Measurements from ENCODE around the gene TMEM132A.

The TMEM132A gene

DNA sequence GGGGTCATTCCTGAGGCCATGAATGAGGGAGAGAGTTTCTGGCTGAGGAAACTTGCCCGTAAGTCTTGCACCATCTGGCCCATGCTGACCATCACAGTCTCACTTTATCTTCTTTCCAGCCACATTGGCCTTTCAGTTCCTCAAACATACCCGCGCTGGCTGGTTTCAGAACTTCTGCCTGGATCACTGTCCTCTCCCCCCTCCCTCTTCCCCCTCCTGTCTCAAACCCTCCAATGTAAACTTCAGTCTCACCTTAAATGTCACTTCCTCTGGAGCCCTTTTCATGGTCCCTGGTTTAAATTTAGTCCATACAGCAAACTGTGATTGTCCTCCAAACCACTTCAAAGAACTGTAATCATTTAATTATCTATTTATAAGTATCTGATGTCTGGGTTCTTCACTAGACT lies 14.0 kb upstream of the TMEM132A start:
- Mint-ChIP-seq H3K27ac (peak overlapping the region in 1 of 2 donors; percentile 28), H3K4me1 (ENCODE audit: low read depth in 2 of 2) (peaks cover 40 to 52% of the 10 kb centered on the region in 2 donors), H3K9me3 (no peaks in the 10 kb centered on the region), H3K36me3 (ENCODE audit: insufficient read depth) (peaks cover 20% of the 10 kb centered on the region), H3K4me3 (no peak overlapping the region), H3K27me3 (no peaks in the 10 kb centered on the region)
- ATAC-seq (replicated peaks) (no peak), DNase-seq (no peak)

DNA sequence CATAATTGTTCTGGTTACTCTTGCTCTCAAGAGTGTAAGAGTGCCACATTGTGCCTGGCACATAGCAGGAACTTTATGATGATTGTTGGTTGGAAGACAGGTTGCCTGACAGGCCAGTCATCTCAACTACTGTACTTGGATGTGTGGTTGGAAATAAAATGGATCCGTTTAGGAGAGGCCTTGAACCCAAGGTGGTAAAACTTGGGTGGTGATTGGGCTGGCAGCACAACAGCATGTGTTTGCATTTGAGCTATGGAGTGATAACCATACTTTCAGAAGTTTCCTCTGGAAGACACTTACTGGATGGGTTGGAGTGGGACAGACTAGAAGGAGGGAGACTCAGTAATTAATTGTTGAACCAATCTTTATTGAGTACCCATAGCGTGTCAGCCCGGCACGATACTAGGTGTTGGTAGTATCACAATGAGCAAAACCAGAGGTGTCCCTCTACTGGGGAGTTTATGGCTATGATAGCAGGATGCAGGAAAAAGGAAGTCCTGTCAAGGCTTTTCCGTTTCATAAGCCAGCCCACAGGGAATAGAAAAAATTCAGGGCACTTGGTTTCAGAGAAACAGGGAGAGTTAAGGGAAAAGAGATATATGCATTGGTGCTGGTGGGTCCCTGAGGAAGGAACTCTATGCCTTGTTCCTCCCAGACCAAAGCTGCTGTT lies 13.4 kb upstream of the TMEM132A start:
- Mint-ChIP-seq H3K27ac (peak overlapping the region; percentile 28 to 91), H3K27me3 (no peaks in the 10 kb centered on the region), H3K4me1 (ENCODE audit: low read depth in 2 of 2) (peaks cover 40 to 52% of the 10 kb centered on the region in 2 donors), H3K4me3 (no peak overlapping the region), H3K9me3 (no peaks in the 10 kb centered on the region), H3K36me3 (ENCODE audit: insufficient read depth) (peaks cover 23% of the 10 kb centered on the region)
- DNase-seq = no peak
- ATAC-seq (replicated peaks) = no peak

DNA sequence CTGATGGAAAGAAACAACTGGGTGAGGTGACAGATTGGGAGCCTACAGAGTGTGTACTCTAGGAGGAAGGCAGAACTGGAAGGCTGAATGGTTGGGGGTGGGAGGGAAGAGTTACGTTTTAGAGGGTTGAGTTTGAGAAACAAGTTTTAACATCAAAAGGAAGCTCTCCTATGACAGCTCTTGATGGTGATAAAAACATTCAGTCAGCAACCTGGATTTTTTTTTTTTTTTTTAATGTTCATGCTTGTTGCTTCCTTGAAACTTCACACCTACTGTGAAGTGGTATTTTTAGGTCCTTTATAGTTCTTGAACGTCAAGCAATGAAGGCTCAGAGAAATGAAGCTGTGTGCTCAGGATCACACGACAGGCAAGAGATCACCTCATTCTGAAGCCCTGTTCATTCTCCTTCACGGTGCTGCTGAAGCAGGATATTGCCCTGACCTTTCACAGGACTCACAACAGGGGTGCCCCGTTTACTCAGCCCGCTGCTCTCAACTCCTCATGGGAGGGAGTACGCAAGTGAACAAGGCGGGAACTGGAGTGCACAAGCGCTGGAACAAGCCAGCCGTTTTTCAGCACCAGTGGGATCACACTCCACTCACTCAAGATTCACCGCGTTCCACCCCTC lies 11.9 kb upstream of the TMEM132A start:
- ATAC-seq (replicated peaks) (peak; percentile 27), DNase-seq (peak in 1 of 3 experiments; percentile 39)
- Mint-ChIP-seq H3K9me3 (no peaks in the 10 kb centered on the region), H3K27ac (peak overlapping the region; percentile 84 to 91), H3K4me3 (peak overlapping the region; percentile 89 to 95), H3K36me3 (ENCODE audit: insufficient read depth) (peaks cover 19% of the 10 kb centered on the region), H3K27me3 (no peaks in the 10 kb centered on the region), H3K4me1 (ENCODE audit: low read depth in 2 of 2) (peaks cover 44 to 53% of the 10 kb centered on the region in 2 donors)

DNA sequence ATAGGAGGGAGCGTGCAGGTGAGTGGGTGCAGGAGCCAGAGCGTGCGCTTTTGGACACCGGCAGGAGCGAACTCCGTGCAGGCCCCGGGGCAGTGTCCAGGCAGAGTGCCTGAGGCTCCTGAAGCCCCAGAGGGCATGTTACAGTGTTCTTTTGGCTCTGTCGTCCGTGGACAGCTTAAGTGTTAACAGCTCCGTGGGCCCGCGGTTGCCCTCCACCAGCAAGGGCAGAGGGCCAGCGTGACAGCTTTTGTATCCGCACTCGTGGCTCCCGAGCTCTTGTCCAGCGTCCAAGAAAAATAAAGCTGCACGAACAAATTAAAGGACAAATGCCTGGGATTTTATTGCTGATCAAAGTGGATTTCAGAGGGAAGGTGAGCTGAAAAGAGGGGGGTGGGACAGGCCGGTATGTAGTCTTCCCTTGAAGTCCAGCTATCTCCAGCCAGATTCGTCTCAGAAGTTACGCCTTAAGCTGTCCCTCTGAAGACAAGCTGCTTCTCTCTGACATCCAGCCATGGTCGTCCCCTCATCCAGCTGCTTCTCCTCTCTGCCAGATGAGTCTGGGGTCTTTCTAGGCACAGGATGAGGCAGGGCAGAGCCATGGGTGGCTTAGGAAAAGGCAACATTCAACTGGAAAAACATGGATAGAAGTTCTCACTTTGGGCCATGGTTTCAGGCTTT lies 11.3 kb upstream of the TMEM132A start:
- Mint-ChIP-seq H3K4me3 (peak overlapping the region; percentile 89 to 95), H3K4me1 (ENCODE audit: low read depth in 2 of 2) (peaks cover 44 to 50% of the 10 kb centered on the region in 2 donors)
- no peak for ATAC-seq (replicated peaks)

DNA sequence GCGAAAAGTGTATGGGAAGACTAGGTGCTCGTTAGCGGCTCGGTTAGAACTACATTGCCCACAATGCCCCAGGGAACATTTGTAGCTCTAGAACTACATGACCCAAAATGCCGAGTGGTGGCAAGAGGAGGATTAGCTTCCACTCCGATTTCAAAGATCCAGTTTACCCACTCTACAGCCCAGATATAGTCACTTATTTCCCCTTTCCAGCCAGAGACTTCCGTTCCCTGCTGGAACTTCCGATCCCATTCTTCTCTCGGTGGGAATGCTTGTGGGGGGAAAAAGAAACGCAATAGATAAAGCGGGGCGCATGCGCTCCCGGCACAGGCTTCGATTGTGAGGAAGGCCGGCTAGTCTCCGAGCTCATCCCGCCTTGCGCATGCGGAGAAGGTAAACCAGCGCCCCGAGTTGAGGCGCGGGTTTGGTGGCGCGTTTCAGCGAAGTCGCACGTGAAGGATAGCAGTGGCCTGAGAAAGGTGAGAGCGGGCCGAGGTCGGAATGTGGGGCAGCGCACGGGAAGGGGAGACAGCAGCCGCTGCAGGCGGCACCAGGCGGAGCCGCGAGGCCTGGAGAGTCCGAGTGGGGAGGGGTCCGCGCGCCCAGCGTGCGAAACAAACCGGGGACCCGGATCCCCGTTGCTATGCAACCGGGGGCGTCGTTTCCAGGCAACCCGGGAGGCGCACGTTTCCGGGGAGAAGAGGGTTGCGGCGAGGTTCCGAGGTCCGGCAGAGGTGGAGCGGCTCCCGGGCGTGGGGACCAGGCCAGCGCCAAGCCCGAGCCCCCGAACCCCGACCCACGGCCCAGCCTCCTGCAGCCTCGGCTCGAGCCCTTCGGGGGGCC lies 10.2 kb upstream of the TMEM132A start, which contains the start of gene TMEM109:
TMEM109 (plus strand) TSS at position 366 of the 840 bp plus-strand sequence. CDS start 5,536 bp downstream, outside the sequence.
- peaks cover 46 to 50% of the 10 kb centered on the region in 2 donors for H3K4me1 Mint-ChIP-seq (ENCODE audit: low read depth in 2 of 2)
- DNase-seq (peak; percentile 80 to 86 (median 81)), ATAC-seq (replicated peaks) (peak; percentile 64)
- no peaks in the 10 kb centered on the region for H3K27me3 Mint-ChIP-seq
- H3K9me3 Mint-ChIP-seq = no peaks in the 10 kb centered on the region
- H3K36me3 Mint-ChIP-seq (ENCODE audit: insufficient read depth) = peaks cover 23% of the 10 kb centered on the region
- peak within 1 kb of the TSS; percentile 96 to 97 for H3K27ac Mint-ChIP-seq
- peak within 1 kb of the TSS; percentile 89 to 95 for H3K4me3 Mint-ChIP-seq

More for the DNA sequence above, 11.3 kb upstream of the TMEM132A start:
- H3K27me3 Mint-ChIP-seq = no peaks in the 10 kb centered on the region
- DNase-seq = no peak
- H3K36me3 Mint-ChIP-seq (ENCODE audit: insufficient read depth) = peaks cover 19% of the 10 kb centered on the region
- peak overlapping the region; percentile 96 to 97 for H3K27ac Mint-ChIP-seq
- no peaks in the 10 kb centered on the region for H3K9me3 Mint-ChIP-seq

DNA sequence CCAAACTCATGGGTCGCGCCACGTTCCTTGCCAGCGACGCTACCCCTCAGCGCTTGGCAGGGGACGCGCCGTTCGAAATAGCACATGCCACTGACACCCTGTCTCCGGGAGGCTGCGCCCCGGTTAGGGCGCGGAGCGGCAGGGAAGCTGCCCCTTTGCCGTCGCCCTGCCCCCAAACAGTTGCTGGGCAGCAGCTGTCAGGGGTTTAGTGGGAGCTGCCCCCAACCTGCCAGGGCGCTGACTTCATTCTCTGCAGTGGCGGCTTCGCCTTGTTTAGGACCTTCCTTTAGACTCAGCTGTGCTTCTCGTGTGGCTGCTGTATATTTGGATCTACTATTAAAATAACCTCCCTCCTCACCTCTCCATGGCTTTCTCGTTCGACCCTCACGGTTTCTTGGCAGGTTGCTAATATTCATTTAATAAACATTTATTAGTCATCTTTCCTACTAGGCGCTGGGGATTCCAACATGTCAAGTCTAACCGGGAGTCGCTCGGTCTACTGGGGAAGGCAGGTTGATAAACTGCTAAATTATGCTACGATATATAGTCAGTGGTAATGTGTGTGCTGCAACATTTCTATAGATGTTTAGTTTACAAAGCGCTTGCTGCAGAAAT lies 9.5 kb upstream of the TMEM132A start:
- Mint-ChIP-seq H3K27me3 (no peaks in the 10 kb centered on the region), H3K4me3 (peak overlapping the region; percentile 89 to 95), H3K27ac (peak overlapping the region; percentile 95 to 97), H3K36me3 (ENCODE audit: insufficient read depth) (peaks cover 26% of the 10 kb centered on the region), H3K4me1 (ENCODE audit: low read depth in 2 of 2) (peaks cover 46 to 50% of the 10 kb centered on the region in 2 donors), H3K9me3 (no peaks in the 10 kb centered on the region)
- peak; percentile 26 for ATAC-seq (replicated peaks)
- DNase-seq = peak in 1 of 3 experiments; percentile 40

DNA sequence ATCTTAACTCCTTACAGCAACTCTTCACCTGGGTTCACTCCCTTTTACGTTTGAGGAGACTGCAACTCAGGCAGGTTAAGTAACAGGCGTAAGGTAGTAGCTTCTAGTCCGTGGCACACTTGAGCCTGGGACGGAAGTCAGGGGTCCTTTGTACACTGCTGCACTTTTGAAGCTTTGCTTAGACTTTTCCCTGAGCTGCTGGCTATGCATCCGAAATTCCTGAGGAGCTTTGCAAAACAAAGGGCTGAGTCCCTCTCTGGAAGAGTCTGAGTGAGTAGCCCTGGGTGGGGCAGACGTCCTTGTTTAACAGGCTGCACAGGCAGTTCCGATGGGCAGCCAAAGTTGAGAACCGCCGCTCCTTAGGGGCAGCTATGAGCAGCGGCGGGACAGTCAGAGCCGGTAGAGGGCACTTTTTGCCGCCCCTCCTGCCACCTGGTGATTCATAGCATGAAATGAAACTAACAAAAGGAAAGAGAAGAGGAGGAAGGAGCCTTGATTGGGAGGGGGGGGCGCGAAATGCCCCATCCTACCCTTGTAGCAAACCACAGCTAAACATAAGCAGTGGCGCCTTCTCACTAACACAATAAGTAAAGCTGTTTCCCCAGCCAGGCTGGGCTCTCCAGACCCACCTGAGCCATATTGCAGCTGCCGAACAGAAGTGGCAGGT lies 8.9 kb upstream of the TMEM132A start:
- H3K4me1 Mint-ChIP-seq (ENCODE audit: low read depth in 2 of 2) = peaks cover 46 to 50% of the 10 kb centered on the region in 2 donors
- H3K27me3 Mint-ChIP-seq = no peaks in the 10 kb centered on the region
- peak overlapping the region; percentile 95 to 97 for H3K27ac Mint-ChIP-seq
- DNase-seq = peak; percentile 56 to 65 (median 60)
- H3K36me3 Mint-ChIP-seq (ENCODE audit: insufficient read depth) = peaks cover 33% of the 10 kb centered on the region
- no peaks in the 10 kb centered on the region for H3K9me3 Mint-ChIP-seq
- peak; percentile 62 for ATAC-seq (replicated peaks)
- peak overlapping the region; percentile 89 to 95 for H3K4me3 Mint-ChIP-seq

DNA sequence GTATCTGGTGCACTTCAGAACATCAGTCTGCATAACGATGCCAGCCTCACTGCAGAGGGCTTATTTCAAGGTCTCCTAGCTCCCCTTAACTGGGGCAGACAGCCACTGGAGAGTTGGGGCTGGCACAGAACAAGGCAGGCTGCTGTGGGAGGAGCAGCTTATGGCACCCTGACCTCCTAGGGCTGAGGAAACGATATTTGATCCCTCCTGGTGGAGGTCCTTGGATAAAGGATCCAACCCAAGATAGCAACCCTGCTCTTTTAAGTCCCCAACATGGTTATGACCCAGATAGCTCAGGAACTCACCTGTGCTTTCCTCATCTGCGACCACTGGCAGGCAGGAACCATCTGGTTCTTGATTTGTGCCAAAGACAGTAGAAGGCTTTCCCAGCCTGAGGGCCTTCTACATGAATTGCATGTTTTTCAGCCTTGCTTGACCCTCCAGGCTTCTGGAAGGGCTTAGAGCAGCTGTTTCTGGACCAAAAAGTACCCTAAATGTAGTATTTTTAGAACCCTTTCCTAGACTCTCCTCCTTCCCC lies 7.5 kb upstream of the TMEM132A start:
- peaks cover 43% of the 10 kb centered on the region for H3K36me3 Mint-ChIP-seq (ENCODE audit: insufficient read depth)
- H3K4me1 Mint-ChIP-seq (ENCODE audit: low read depth in 2 of 2) = peaks cover 42 to 43% of the 10 kb centered on the region in 2 donors
- H3K4me3 Mint-ChIP-seq = peak overlapping the region; percentile 23 to 95

DNA sequence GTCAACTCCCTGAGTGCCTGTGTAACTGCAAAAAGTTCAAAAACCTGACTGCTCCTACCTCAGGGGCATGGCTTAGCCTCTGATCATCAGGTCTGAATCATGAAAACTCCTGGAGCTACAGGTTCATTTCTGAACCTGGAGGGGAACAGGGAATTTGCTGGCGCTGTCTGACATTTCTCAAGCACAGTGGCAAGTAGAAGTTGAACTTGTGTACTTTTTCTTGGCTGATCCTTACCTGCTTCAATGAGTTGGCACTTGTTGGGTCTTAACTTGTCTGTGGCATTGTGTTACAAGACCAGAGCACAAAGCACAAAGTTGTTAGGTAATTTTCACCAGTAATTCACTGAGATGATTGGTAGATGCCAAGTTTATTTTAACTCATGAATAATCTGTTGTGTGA lies 7.0 kb upstream of the TMEM132A start:
- ATAC-seq (replicated peaks) = no peak
- Mint-ChIP-seq H3K27me3 (peaks cover 0 to 4% of the 10 kb centered on the region in 2 donors), H3K9me3 (no peaks in the 10 kb centered on the region), H3K27ac (peak overlapping the region; percentile 95 to 97), H3K4me3 (no peak overlapping the region), H3K4me1 (ENCODE audit: low read depth in 2 of 2) (peaks cover 38 to 39% of the 10 kb centered on the region in 2 donors), H3K36me3 (ENCODE audit: insufficient read depth) (peaks cover 47% of the 10 kb centered on the region)
- DNase-seq = no peak

More for the DNA sequence above, 7.5 kb upstream of the TMEM132A start:
- H3K27me3 Mint-ChIP-seq = no peaks in the 10 kb centered on the region
- DNase-seq (no peak), ATAC-seq (replicated peaks) (no peak)
- no peaks in the 10 kb centered on the region for H3K9me3 Mint-ChIP-seq
- H3K27ac Mint-ChIP-seq = peak overlapping the region; percentile 95 to 97

DNA sequence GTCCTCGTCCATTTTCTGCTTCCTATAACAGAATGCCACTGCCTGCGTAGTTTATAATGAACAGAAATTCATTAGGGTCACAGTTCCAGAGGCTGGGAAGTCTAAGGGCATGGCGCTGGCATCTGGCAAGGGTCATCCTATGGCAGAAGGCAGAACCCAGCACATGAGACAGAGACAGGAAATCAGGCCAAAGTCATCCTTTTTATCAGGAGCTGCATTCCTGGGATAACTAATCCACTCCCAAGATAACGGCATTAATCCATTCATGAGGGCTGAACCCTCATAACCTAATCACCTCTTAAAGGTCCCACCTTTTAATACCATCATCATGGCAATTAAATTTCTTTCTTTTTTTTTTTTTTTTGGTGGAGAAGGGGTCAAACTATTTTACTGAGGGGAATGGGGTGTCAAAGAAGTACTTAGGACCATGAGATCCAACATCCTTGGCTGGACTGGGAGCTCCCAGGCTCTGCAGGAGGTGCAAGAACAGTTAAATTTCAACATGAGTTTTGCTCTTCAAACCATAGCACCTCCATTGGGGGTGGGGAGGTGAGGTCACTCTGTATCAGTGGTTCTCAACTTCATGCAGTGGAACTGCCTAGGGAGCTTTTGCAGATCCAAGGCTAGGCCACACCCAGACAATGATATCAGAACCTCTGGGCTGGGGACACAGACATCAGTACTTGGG lies 5.9 kb upstream of the TMEM132A start:
- DNase-seq (no peak), ATAC-seq (replicated peaks) (no peak)
- Mint-ChIP-seq H3K36me3 (ENCODE audit: insufficient read depth) (peaks cover 48% of the 10 kb centered on the region), H3K9me3 (no peaks in the 10 kb centered on the region), H3K4me3 (no peak overlapping the region), H3K27ac (no peak overlapping the region), H3K27me3 (peaks cover 0 to 15% of the 10 kb centered on the region in 2 donors), H3K4me1 (ENCODE audit: low read depth in 2 of 2) (peaks cover 33 to 34% of the 10 kb centered on the region in 2 donors)

DNA sequence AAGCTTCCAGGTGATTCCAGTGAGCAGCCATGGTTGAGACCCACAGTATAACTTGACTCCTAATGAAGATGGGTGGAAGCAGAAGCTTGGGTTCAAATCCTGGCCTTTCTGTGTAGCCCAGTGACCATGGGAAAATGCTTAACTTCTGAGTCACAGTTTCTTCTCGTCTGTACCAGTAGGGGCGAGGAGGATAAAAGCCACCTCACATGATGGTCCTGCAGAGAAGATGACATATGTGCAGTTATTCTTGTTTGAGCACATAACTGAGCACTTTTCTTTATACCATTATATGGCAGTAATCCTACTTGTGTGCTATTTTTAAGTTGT lies 5.4 kb upstream of the TMEM132A start:
- DNase-seq (no peak), ATAC-seq (replicated peaks) (no peak)
- H3K9me3 Mint-ChIP-seq = no peaks in the 10 kb centered on the region
- H3K4me1 Mint-ChIP-seq (ENCODE audit: low read depth in 2 of 2) = peaks cover 29 to 30% of the 10 kb centered on the region in 2 donors
- H3K36me3 Mint-ChIP-seq (ENCODE audit: insufficient read depth) = peaks cover 44% of the 10 kb centered on the region
- H3K27me3 Mint-ChIP-seq = peaks cover 0 to 20% of the 10 kb centered on the region in 2 donors
- no peak overlapping the region for H3K4me3 Mint-ChIP-seq
- no peak overlapping the region for H3K27ac Mint-ChIP-seq

All from effector memory CD8-positive, alpha-beta T cell (primary cell).